Ramos (cell line): ENCODE data around the gene MFNG.

Source experiments
- in situ Hi-C: fragments of 300-500 bp; cut with MboI; formaldehyde crosslinking; loops from one replicate; pipeline ENCODE4 v1.14.3; 2022; ENCODE audit warnings: low sequenced_read_pairs; ENCODE audit not compliant: unreplicated experiment

The MFNG gene

DNA sequence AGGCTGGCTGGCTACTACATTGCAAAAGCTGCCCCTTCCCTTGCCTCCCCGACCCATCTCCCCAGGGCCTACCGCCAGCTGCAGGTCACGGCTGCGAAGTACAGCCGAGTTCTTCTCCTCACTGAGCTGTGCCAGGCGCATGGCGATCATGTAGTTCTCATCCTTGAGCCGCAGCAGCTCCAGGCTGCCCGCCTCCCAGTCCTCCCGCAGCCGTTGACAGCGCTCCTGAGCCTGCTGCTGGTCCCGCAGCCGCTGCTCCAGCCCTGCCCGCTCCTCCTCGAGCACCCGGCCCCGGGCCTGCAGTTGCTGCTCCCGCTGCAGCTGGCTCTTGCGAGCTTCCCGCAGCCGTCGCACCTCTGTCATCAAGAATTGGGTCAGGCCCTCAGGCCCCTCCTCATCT lies 29.7 kb upstream of the MFNG start:
- in situ Hi-C loops: no loop called here

DNA sequence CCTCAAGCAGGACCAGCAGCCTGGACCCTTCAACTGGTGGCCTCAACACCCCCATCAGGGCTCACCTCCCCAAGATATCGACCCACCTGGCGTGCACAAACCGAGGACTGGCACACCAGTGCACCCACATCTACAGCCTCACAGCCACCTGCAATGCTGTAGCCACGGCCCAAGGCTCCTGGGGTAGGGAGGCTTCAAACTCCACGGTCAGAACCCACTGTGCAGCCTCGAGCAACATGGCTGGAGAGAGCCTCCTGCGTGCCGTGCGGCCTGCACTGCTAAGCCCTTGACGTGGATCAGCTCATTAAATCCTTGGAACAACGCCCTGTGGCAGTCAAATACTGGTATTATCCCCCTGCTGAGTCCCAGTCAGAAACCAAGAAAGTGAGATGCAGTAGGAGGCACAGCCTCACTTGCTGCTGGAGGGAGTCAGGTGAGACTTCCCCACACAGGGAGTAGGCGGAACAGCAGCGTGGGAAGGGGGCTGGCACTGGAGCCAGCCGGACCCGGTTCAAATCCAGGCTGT lies 28.4 kb upstream of the MFNG start:
- in situ Hi-C loops: no loop called here

DNA sequence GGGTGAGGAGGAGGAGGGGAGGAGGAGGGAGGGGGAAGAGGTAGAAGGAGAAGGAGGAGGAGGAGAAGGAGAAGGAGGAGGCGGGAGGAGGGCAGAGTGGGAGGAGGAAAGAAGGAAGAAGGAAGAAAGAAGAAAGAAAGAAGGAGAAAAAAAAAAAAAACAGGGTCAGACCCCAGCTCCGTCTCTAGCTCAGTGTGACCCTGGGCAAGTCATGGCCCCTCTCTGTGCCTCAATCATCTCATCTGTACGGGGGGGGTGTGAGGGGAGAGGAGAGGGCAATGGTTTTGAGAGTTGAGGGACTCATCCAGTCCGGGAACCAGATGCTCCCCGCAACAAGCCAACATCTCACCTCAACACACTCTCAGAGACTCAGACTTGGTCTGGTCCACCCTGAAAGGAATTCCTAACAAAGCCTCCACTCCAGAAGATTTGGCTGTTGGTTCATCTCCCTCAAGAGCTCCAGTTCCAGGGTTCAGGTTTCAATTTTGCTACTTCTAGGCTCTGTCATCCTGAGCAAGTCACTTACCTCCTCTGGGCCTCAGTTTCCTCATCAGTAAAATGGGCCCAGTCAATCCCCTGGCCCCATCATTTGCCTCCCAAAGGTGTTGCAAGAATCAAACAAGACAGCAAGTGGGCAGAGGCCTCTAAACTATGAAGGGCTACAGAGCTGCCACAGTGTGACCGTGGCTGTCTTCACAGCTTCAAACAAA lies 25.4 kb upstream of the MFNG start:
- in situ Hi-C loops: no loop called here

DNA sequence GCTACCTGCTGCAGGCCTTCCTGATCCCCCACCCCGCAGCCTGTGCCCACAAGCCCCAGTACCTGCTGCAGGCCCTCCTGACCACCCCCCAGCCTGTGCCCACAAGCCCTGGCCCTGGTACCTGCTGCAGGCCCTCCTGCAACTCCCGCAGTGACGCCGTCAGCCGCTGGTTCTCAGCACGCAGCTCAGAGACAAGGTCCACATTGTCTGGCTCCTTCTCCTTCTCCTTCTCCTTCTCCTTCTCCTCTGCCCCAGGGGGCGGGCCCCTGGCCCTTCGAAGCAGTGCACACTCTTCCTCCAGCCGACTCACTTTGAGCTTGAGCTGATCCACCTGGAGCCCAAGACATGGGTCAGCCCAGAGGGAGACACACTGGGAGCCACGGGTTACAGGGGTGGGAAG lies 23.9 kb upstream of the MFNG start:
- in situ Hi-C loops: no loop called here

DNA sequence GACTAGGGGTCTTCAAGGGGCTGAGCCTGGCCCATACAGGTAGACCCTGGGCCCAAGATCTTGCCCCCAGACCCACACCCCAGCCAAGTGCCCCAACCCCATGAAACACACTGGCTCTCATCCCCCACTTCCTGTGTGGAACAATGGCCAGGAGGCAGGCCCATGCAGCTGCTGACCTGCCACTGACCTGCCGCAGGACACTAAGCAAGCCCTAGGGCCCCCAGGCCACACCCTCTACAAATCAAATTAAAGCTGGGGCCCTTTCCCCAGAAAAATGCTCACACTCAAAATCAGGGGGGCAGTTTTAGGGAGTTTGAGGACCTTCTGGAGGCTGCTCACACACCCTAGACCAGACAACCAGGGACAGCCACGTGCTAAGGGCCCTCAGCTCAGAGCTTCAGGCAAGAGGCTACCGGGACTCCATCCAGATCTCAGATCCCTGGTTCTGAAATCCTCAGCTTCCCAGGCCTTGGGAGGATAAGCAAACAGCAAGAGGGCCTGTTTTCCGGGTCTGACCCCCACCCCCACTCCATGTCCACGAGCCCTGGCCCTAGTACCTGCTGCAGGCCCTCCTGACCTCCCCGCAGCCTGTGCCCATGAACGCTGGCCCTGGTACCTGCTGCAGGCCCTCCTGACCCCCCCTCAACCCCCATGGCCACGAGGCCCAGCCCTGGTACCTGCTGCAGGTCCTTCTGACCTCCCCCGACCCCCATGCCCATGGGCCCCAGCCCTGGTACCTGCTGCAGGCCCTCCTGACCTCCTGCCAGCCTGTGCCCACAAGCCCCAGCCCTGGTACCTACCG lies 23.1 kb upstream of the MFNG start:
- in situ Hi-C loops: no loop called here

DNA sequence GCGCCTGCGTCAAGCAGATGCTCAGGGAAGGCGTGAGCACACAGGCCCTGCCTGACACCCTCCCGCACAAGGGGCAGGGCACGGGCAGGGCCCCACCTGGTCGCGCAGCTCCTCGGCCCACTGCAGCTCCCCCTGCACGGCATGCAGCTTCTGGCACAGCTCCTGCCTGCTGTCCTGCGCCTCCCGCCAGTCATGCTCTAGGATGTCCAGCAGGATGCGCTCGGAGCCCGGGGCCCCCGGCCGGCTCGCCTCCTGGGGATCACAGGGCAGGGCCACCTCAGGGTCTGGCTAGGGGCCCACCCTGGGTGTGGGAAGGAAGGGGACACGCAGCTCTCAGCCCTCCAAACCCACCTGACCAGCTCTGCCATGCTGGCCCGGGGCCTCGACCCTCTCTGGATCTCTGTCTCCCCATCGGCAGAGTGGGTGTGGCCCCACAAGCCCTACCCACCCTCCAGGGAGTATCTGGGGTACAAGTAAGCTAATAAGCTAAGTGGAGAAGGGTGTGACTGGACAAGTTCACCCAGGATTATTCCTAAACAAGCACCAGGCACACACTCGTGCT lies 22.3 kb upstream of the MFNG start:
- in situ Hi-C loops: no loop called here

DNA sequence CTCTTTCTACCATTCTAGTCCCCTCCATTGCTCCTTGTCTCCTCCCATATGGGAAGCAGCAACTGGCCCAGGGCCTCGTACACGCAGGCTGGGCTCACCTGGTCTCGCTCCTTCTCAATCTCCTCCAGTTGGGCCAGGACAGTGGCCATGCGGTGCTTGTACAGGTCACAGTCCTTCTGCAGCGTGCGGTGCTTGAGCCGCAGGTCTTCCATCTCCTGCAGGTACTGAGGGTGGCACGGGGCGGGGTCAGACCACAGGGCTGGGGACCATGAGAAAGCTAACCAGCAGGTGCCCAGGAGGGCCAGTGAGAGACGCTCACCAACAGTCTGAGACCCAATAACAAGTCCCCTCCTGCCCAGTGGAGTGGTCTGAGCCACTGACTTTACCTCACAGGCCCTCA lies 21.5 kb upstream of the MFNG start:
- in situ Hi-C loops: no loop called here

DNA sequence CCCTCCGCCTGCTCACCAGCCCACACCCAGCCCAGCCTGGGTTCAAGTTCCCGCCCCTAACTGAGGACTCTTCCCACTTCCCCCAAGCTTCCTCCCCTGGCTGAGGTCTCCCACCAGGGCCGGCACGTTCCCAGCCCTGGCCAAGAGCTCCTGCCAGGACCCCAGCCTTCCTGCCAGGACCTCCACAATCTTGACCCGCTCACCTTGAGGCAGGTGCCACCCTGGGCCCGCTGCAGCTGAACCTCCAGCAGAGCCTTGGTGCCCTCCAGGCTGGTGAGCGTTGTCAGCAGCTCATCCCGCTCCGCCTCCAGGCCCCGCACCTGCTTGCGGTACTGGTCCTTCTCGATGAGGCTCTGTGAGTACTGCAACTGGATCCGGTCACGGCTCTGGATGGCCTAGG lies 19.8 kb upstream of the MFNG start:
- in situ Hi-C loops: no loop called here

DNA sequence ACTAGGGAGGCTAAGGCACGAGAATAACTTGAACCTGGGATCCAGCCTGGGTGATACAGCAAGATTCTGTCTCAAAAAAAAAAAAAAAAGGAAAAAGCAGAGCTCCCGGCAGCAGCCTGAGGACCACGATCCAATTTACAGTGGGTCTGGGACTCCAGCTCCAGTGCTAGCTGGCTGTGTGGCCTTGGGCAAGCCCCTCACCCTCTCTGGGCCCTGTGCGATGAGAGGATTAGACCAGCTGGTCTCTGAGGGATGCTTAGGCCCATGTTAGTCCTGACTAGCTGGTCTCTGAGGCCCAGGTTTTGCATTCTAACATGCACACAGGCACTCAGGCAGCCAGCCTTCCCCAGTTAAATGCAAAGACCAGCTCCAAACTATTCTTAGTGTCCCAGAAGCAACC lies 19.4 kb upstream of the MFNG start:
- in situ Hi-C loops: no loop called here

DNA sequence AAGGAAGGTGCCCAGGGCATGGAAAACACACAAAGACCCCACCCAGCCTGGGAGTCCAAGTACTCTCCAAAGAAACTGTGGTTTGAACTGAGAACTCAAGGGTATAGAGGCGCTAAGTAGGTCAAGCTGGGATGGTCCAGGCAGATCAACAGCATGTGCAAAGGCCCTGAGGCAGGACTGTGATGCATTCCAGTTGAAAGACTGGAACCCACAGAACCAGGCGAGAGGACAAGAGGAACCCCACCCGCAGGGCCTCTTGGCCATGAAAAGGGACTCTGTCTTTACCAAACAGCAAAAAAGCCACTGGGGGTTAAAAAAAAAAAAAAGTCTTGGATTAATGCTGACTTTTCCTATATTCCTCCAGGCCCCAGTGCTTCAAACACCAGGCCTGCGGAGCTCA lies 18.8 kb upstream of the MFNG start:
- in situ Hi-C loops: no loop called here

DNA sequence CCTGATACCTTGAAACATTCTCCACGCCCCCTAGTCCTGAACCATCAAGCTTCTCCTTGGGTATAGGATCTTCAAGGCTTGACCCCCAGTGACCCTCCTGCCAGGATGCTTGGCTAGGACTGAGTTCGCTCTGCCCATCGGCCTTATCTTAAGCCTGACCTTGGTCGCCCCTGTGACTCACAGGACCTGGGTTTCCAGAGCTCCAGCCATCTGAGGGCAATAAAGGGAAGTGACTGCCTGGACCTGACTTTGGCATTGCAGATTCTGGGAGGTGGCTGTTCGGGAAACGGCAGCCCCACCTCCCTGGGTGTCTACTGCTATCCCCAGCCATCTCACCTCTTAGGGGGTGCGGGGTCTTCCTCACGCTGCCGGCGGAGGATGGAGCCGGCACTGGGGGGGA lies 17.7 kb upstream of the MFNG start:
- in situ Hi-C loops: no loop called here

DNA sequence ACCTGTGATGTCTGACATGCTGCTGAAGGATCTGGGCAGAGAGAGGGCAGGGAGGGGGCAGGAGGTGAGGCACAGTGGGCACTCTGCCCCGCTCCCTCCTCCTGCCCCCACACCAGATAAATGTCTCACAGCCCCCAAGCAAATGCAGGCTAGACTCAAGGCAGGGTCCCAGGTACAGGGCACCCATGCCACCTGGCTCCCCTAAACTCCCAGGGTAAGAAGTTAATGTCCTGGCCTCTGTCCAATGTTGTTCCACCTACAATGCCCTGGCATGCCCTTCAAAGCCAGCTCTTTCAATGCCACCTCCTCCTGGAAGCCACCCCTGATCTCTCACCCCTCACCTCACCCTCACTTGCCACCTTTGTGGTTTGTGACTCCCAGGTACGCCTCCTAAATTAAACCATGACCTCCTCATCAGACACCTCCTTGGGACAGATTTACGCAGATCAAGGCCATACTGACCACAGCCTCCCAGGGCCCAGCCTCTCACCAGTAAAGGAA lies 17.0 kb upstream of the MFNG start:
- in situ Hi-C loops: no loop called here

DNA sequence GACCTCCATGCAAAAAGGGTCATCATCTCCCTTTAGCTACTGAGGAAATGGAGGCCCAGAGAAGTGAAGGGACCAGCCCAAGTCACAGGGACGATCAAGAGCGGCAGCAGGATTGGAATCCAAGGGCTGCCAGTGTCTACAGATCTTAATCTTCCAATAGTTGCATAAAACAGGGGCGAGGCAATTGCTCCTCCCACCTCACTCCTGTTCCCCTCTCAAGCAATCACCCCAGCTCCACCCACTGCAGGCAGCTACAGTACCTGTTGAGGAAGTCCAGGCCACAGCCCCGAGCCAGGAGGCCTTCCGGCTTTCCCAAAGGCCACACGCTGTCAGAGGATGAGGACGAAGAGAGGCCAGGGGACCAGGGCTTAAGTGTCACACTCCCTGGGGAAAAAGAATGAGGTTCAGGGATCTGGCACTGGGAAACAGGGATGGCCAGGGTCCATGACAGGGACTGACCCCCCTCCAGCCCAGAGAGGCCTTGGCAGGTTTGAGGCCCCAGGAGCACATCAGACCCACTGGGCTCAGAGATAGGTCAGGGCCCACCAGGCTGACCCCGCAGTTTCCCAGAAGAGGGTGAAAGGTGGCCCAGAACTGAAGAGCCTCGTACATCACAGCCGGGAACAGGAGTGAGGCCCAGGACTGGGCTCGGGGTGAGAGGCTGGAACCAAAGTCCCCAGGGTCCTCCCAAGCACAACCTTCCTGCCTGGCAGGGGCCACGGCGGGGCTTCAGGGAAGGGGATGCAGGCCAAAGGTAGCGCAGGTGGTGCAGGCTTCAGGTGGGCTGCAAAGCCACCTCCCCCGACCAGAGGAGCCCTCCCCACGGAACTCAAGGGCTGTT lies 16.4 kb upstream of the MFNG start:
- in situ Hi-C loops: no loop called here

DNA sequence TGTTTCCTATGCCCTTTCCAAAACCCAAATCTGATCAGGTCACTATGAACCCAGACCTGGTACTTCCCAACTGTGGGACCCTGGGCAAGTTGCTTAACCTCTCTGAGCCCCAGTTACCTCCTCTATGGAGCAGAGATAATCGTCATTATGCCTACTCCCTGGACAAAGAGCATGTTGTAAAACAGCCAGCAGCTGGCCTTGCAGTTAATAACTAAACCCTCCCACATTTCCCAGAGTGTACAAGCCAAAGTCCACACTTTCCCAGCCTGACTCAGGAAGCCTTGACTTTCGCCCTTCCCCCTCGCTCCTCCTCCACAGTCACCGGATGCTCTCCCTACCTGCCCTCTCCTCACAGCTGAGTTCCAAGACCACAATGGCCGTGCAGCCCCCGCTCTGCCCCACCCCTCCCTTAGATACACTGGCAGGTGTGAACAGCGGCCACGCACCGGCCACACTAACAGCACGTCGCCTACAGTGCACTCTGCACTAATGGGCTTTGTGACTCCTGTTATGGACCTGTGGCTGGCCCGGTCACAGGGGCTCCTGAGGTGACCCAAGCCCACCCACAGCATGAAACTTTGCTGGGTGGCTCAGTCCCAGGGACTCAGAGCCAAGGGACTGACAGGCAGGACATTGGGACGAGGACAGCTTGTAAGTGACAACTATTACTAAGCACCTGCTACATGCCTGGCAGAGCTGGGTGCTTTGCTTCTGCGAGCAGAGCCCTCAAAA lies 15.6 kb upstream of the MFNG start:
- in situ Hi-C loops: no loop called here

DNA sequence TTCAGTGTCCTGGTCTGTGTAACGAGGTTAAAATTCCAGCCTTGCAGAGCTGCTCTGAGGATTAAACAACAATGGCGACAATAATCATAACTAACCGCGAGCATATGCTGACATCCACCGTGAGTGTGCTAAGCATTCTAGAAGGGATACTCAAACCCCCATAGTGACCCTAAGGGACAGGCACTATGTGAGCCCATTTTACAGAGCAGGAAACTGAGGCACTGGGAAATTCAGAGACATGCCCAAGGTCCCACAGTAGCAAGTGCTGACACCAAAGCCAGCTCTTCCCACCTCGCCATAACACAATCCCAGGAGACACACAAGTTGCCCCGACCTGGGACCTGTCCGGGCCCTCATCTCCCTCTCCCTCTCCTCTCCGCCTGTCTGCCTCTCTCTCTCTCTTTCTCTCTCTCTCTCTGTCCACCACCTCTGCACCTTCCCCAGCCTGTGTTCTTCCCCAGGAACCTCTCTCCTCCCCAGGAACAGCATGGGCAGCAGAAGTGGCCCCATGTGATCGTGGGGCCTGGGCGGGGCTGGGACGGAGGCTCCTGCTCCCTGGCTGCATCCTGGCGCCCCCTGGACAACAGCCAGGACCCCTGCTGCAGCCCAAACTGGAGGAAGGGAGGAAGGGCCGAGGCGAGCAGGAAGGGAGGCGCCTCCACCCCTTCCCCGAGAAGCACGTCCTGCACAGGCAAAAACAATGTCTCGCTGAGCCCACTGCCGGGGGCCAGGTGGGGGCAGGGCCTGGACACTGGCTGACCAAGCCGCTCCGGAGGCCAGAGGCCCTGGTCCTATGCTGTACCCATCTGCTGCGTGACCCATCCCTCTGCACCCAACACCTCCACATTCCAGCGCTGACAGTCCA lies 14.8 kb upstream of the MFNG start:
- in situ Hi-C loops: no loop called here

DNA sequence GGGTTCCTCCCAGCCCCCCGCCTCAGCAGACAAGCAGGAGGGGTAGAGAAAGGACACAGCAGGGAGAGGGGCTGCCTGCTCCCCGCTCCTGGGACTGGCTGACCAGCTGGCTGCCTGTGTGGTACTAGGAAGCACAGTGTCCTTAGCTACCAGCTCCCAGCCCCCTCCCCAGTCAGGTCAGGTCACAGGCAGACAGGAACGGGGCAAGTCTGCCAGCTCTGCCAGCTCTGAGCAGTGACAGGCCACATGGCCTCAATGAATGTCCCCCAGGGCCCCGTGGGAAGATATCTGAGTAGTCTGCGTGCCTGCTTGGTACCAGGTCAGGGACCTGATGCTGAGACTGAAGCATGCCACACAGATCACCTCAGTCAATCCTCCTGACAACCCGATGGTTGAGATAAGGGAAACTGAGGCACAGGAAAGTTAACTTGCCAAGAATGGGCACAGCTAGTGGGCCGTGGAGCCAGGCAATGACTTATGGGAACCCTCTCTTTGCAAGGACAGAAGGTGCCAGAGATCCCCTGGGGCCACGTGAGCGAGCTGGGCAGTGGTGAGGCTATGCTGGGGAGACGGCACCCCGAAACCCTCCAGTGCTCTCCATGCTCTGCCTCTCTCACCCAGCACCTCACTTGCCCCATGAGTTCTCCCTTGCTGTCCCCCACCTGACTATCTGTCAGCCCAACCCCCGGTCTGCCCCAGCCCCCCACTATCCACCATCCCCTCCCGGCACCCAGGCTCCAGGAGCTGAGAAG lies 13.8 kb upstream of the MFNG start:
- in situ Hi-C loops: loop anchor here (25.0 kb wide), 1 partner anchor 1113 kb away; the partner anchor contains the start of gene MYH9

DNA sequence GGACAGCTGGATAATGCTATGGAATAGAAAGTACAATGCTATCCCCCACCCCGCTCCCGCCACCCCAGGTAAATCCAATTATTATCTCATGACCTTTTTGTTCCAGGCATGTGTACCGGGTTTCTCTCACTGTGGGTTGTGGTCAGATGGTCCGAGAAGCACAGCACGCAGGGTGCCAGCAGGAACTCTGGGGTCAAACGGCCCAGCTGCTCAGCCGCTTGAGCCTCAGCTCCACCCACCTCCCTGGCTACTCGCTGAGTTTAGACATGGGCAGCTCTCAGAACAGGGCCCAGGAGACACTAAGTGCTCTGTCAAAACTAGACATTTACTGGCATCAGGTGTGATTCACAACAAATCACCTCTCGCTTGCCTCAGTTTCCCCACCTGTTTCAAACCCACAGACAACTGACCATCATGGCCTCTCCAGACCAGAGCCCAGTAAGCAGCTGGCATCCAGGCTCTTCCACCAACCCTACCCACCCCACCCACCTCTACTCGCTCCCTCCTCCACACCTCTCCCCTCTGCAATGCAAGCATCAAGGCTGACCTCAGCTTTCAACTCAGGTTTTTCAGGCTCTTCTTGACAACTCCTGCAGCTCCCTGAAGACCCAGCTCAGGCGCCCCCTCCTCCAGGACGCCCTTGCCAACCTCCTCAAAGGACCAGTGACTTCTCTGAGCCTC lies 13.0 kb upstream of the MFNG start:
- in situ Hi-C loops: loop anchor here (25.0 kb wide), 1 partner anchor 1112 kb away; the partner anchor contains the start of gene MYH9
